Measurements from ENCODE around the gene GRIK1.

GRIK1 gene

DNA sequence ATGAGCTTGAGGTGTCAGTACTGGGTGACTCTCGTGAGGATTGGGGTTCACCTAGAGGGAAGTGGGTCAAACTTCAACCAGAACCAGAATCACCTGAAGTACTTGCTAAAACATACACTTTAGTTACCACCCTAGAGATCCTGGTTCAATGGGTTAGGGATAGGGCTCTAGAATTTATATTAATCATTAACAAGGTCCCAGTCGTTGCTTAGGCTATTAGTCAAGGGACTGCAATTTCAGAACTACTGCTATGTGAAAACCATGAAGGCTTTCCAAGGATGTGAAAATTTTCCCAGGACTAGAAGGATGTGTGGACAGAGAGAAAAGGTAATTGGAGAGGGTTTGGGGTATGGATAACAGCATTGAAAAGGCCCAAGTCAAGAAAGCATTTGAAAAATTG is 162.6 kb downstream of the GRIK1 start:
- TF ChIP-seq, protein P1, sequence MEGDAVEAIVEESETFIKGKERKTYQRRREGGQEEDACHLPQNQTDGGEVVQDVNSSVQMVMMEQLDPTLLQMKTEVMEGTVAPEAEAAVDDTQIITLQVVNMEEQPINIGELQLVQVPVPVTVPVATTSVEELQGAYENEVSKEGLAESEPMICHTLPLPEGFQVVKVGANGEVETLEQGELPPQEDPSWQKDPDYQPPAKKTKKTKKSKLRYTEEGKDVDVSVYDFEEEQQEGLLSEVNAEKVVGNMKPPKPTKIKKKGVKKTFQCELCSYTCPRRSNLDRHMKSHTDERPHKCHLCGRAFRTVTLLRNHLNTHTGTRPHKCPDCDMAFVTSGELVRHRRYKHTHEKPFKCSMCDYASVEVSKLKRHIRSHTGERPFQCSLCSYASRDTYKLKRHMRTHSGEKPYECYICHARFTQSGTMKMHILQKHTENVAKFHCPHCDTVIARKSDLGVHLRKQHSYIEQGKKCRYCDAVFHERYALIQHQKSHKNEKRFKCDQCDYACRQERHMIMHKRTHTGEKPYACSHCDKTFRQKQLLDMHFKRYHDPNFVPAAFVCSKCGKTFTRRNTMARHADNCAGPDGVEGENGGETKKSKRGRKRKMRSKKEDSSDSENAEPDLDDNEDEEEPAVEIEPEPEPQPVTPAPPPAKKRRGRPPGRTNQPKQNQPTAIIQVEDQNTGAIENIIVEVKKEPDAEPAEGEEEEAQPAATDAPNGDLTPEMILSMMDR (IDR thresholded peaks at IDR 0.05; ENCODE audit: borderline replicate concordance, insufficient read depth, low read depth, low read length): no peak
- H3K4me3 ChIP-seq (ENCODE audit: low read depth, low read length): no peak overlapping the region

DNA sequence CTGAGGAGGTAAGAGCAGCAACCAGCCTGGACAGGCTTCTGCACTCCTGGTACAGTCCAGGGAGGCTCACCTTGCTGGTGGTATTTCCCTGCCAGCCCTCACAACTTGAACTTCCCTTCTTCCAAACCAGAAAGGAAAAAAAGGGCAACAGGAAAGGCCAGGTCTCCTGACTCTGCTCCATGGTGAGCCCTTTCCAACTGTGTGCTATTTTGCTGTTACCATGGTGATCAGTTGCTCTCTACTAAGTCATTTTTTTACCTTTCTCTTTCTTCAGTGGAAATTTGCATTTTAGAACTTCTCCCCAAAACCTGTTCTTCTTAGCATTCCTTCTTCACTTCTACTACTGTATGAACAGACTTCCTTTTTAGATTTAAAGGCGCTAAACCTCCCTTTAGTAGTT is 164.3 kb downstream of the GRIK1 start:
- no peak overlapping the region for H3K4me3 ChIP-seq (ENCODE audit: low read depth, low read length)
- TF ChIP-seq, protein P1 (IDR thresholded peaks at IDR 0.05; ENCODE audit: borderline replicate concordance, insufficient read depth, low read depth, low read length): no peak

DNA sequence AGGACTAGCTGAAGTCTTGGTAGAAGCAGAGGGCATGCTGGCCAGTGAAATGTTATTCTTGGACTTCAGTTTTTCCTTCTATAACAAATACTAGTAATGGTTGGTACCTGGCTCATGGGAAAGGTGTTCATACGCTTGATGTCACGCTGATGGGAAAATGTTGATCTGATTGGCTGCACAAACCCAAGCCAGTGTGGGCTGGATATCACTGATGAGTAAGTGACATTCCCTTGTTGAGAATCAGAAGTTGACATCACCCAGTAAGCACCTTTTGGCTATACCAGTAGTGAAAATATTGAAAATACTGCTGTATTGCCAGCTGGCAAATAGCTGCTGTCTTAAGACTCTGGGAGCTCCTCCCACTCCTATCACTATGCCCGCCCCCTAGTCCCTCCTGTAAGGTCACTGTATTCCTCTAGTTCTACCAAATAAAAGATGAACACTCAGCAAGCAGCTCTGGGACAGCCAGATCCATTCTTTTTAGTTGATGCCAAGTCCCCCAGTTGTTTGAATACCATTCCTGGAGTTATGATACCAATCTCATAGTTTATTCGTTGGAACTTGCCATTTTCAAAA is 168.2 kb downstream of the GRIK1 start:
- TF ChIP-seq, protein P1 (IDR thresholded peaks at IDR 0.05; ENCODE audit: borderline replicate concordance, insufficient read depth, low read depth, low read length): no peak

DNA sequence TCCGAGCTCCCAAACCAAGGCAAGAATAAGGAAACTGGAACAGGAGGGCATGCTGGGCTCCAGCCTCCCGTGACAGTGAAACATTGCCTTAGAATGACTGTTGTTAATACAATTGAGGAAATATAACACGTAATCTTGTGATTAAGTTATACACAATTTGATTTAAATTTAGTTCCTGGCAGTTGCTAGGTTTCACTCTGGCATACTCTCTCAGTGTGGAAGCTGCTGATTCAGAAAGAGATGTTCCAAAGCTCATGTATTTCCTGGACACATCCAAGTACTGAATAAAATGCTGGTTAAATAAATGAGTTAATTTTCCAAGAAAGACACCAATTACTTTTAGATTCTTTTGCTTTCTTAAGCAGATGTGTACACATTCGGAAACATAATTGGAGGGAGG is 176.1 kb downstream of the GRIK1 start:
- TF ChIP-seq, protein P1 (IDR thresholded peaks at IDR 0.05; ENCODE audit: borderline replicate concordance, insufficient read depth, low read depth, low read length): no peak
- no peak overlapping the region for H3K4me3 ChIP-seq (ENCODE audit: low read depth, low read length)

More for the DNA sequence above, 168.2 kb downstream of the GRIK1 start:
- no peak overlapping the region for H3K4me3 ChIP-seq (ENCODE audit: low read depth, low read length)

GRCh38 chr21:29762570-29763082 is 177.2 kb downstream of the GRIK1 start:
- TF ChIP-seq, protein P1 (IDR thresholded peaks at IDR 0.05; ENCODE audit: borderline replicate concordance, insufficient read depth, low read depth, low read length): no peak

DNA sequence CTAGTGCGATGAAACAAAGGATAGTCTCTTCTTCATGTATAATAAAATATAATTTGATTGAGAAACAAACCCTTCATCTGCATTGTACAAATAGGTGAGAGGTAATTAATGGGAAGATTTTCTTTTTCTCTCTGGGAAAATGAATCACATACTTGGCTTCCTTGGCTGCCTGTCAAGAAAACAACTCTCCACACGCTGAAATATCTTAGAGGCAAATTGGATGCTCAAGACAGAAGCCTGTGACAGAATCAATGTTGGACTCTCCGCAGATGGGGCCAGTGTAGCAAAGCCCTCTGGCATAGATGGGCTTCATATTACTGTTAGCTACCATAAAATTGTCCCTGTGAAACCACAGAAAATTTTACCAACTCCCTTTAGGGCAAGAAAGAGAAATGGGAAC is 186.6 kb downstream of the GRIK1 start:
- no peak overlapping the region for H3K4me3 ChIP-seq (ENCODE audit: low read depth, low read length)
- TF ChIP-seq, protein P1 (IDR thresholded peaks at IDR 0.05; ENCODE audit: borderline replicate concordance, insufficient read depth, low read depth, low read length): no peak

More at GRCh38 chr21:29762570-29763082, 177.2 kb downstream of the GRIK1 start:
- no peak overlapping the region for H3K4me3 ChIP-seq (ENCODE audit: low read depth, low read length)

DNA sequence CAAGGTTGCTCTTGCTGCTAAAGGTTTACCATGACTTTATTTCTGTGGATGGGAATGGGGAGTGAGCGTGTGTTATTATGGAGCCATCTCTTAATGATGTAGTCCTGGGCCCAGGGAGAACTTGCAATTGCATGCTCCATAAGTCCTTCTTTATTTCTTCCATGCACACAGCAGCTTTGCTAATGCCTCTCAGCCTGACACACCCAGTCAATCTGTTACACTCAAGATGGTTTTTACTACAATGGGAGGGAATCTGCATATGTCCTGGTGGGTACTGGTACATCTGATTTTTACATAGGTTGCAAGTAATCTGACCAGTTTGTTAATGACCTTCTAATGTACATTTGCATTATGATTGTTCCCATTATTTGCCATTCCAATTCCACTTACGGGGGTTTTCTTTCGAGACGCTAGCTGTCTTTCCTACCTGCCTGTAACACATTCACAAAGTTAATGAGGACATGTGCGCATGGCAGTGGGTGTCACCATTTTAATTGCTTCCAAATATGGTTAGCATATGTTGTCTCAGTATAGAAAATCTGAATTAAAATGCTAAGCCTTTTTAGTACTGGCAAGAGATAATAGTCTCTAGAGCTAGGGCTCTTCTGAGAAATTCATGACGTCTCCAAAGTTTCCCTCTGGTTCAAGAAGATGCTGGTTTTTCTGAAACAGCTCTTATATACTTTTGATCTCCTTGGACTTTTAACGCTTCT is 188.2 kb downstream of the GRIK1 start:
- TF ChIP-seq, protein P1 (IDR thresholded peaks at IDR 0.05; ENCODE audit: borderline replicate concordance, insufficient read depth, low read depth, low read length): no peak
- no peak overlapping the region for H3K4me3 ChIP-seq (ENCODE audit: low read depth, low read length)

Measured in GM12875 (cell line).